Neuron (in vitro differentiated cells): ENCODE results near the gene KLF3.
"Not testable (repeated sequence)": the region's sequence is repeated elsewhere in the genome, so short reads cannot be mapped to it uniquely, and the experiment has no call there.

ENCODE experiments used
- H2AFZ ChIP-seq: one replicate; pipeline ENCODE4 v1.6.1; 2013; ENCODE audit warnings: low read depth, mild to moderate bottlenecking, inconsistent platforms, low read length, moderate library complexity
- H3K27me3 ChIP-seq: one replicate; pipeline ENCODE4 v1.6.1; 2013; ENCODE audit warnings: low read length; ENCODE audit not compliant: insufficient read depth
- H3K36me3 ChIP-seq: one replicate; pipeline ENCODE4 v1.6.1; 2013; ENCODE audit warnings: low read length; ENCODE audit not compliant: insufficient read depth
- H3K4me1 ChIP-seq: one replicate; pipeline ENCODE4 v1.6.1; 2013; ENCODE audit warnings: low read length; ENCODE audit not compliant: insufficient read depth
- H3K4me3 ChIP-seq: 2 replicates; pipeline ENCODE4 v1.5.1; 2013; ENCODE audit warnings: mild to moderate bottlenecking, low read length, moderate library complexity
- H3K9me3 ChIP-seq: one replicate; pipeline ENCODE4 v1.6.1; 2013; ENCODE audit warnings: low read length

Gene KLF3

GRCh38 chr4:38663801-38664705 is at the start of gene KLF3:
TSS of gene KLF3 (plus strand) at chr4:38664199. CDS start at chr4:38680626, 16,427 bp downstream.
- H3K4me3 ChIP-seq: peak within 1 kb of the TSS; percentile 96
- no peaks in the 10 kb centered on the region for H3K36me3 ChIP-seq
- H2AFZ ChIP-seq: no peak within 1 kb of the TSS
- H3K27me3 ChIP-seq: no peaks in the 10 kb centered on the region
- H3K9me3 ChIP-seq: no peaks in the 10 kb centered on the region
- H3K4me1 ChIP-seq: peaks cover 42% of the 10 kb centered on the region

GRCh38 chr4:38614231-38614630 is 49.8 kb upstream of the KLF3 start:
- H2AFZ ChIP-seq: no peak overlapping the region
- H3K9me3 ChIP-seq: no peaks in the 10 kb centered on the region
- H3K4me3 ChIP-seq: no peak overlapping the region
- H3K36me3 ChIP-seq: no peaks in the 10 kb centered on the region
- no peaks in the 10 kb centered on the region for H3K27me3 ChIP-seq
- peaks cover 18% of the 10 kb centered on the region for H3K4me1 ChIP-seq

- Histone ChIP-seq H3K4me1 (peaks cover 18% of the 10 kb centered on the region), H3K9me3 (no peaks in the 10 kb centered on the region), H3K4me3 (no peak overlapping the region), H3K36me3 (no peaks in the 10 kb centered on the region), H3K27me3 (no peaks in the 10 kb centered on the region), H2AFZ (no peak overlapping the region)
These were observed 48.2 kb upstream of the KLF3 start for GRCh38 chr4:38615847-38616246.

GRCh38 chr4:38618505-38618904 is 45.5 kb upstream of the KLF3 start:
- Histone ChIP-seq H3K4me3 (no peak overlapping the region), H3K9me3 (no peaks in the 10 kb centered on the region), H3K4me1 (peaks cover 3% of the 10 kb centered on the region), H2AFZ (no peak overlapping the region), H3K36me3 (no peaks in the 10 kb centered on the region), H3K27me3 (no peaks in the 10 kb centered on the region)

GRCh38 chr4:38619316-38619715 is 44.7 kb upstream of the KLF3 start:
- Histone ChIP-seq H3K9me3 (no peaks in the 10 kb centered on the region), H3K27me3 (no peaks in the 10 kb centered on the region), H3K4me1 (no peaks in the 10 kb centered on the region), H3K36me3 (no peaks in the 10 kb centered on the region), H2AFZ (no peak overlapping the region), H3K4me3 (no peak overlapping the region)

- H3K9me3 ChIP-seq: no peaks in the 10 kb centered on the region
- no peaks in the 10 kb centered on the region for H3K27me3 ChIP-seq
- no peak overlapping the region for H2AFZ ChIP-seq
- H3K4me3 ChIP-seq: no peak overlapping the region
- H3K36me3 ChIP-seq: no peaks in the 10 kb centered on the region
- H3K4me1 ChIP-seq: no peaks in the 10 kb centered on the region
These were observed 43.9 kb upstream of the KLF3 start for GRCh38 chr4:38620065-38620464.

- H3K27me3 ChIP-seq: no peaks in the 10 kb centered on the region
These were observed 43.4 kb upstream of the KLF3 start for GRCh38 chr4:38620527-38621027.

GRCh38 chr4:38621028-38621684 is 42.8 kb upstream of the KLF3 start:
- Histone ChIP-seq H3K4me3 (no peak overlapping the region), H3K4me1 (no peaks in the 10 kb centered on the region), H3K36me3 (no peaks in the 10 kb centered on the region), H3K9me3 (no peaks in the 10 kb centered on the region), H3K27me3 (no peaks in the 10 kb centered on the region), H2AFZ (no peak overlapping the region)

More at GRCh38 chr4:38620527-38621027, 43.4 kb upstream of the KLF3 start:
- no peaks in the 10 kb centered on the region for H3K9me3 ChIP-seq
- no peak overlapping the region for H3K4me3 ChIP-seq
- no peak overlapping the region for H2AFZ ChIP-seq
- H3K36me3 ChIP-seq: no peaks in the 10 kb centered on the region
- no peaks in the 10 kb centered on the region for H3K4me1 ChIP-seq

GRCh38 chr4:38621831-38622230 is 42.2 kb upstream of the KLF3 start:
- Histone ChIP-seq H3K36me3 (no peaks in the 10 kb centered on the region), H3K4me3 (no peak overlapping the region), H3K9me3 (peaks cover 1% of the 10 kb centered on the region), H3K4me1 (no peaks in the 10 kb centered on the region), H3K27me3 (no peaks in the 10 kb centered on the region), H2AFZ (no peak overlapping the region)

- not testable (repeated sequence) for H3K4me1 ChIP-seq, H3K36me3 ChIP-seq, H3K4me3 ChIP-seq, H3K27me3 ChIP-seq, H2AFZ ChIP-seq, H3K9me3 ChIP-seq
These were observed 41.7 kb upstream of the KLF3 start for GRCh38 chr4:38622340-38622739.

GRCh38 chr4:38623260-38623659 is 40.7 kb upstream of the KLF3 start:
- Histone ChIP-seq H3K27me3 (no peaks in the 10 kb centered on the region), H3K4me3 (no peak overlapping the region), H2AFZ (no peak overlapping the region), H3K4me1 (no peaks in the 10 kb centered on the region), H3K9me3 (peaks cover 1% of the 10 kb centered on the region), H3K36me3 (no peaks in the 10 kb centered on the region)

- Histone ChIP-seq H3K9me3 (peaks cover 1% of the 10 kb centered on the region), H3K27me3 (no peaks in the 10 kb centered on the region), H2AFZ (no peak overlapping the region), H3K4me3 (no peak overlapping the region), H3K4me1 (no peaks in the 10 kb centered on the region), H3K36me3 (no peaks in the 10 kb centered on the region)
These were observed 39.7 kb upstream of the KLF3 start for GRCh38 chr4:38624311-38624710.

- H3K4me1 ChIP-seq: no peaks in the 10 kb centered on the region
- H3K36me3 ChIP-seq: no peaks in the 10 kb centered on the region
- H2AFZ ChIP-seq: no peak overlapping the region
- H3K4me3 ChIP-seq: no peak overlapping the region
- no peaks in the 10 kb centered on the region for H3K27me3 ChIP-seq
- peaks cover 1% of the 10 kb centered on the region for H3K9me3 ChIP-seq
These were observed 38.5 kb upstream of the KLF3 start for GRCh38 chr4:38625508-38625907.
